Measurements from ENCODE around the gene FAM236D. TPM values are rescaled to one million over a fixed set of nuclear protein-coding genes. Genes with fewer than 3 reads are reported as not detected.
"Not testable (repeated sequence)": the region's sequence is repeated elsewhere in the genome, so short reads cannot be mapped to it uniquely, and the experiment has no call there.

The FAM236D gene
- total RNA-seq, 1 experiment from 2014 or later, result not detected

- BruUV-seq (replicated peaks); H3K27ac Mint-ChIP-seq (ENCODE audit: unreplicated experiment); intact Hi-C loops (cut with micrococcal nuclease; ENCODE audit: unreplicated experiment); H3K4me3 Mint-ChIP-seq (ENCODE audit: low read depth, unreplicated experiment); H3K4me1 Mint-ChIP-seq (ENCODE audit: low read depth, unreplicated experiment); CTCF ChIA-PET; H3K27me3 Mint-ChIP-seq (ENCODE audit: unreplicated experiment); H3K36me3 Mint-ChIP-seq (ENCODE audit: insufficient read depth, unreplicated experiment); H3K9me3 Mint-ChIP-seq (ENCODE audit: low read depth, unreplicated experiment); DNase-seq: not testable (repeated sequence)
Measured at GRCh38 chrX:72776653-72777466, 31.1 kb downstream of the FAM236D start, which contains the start of gene DMRTC1B. Gene DMRTC1B (plus strand): TSS chrX:72776890. CDS start chrX:72845136, 68,246 bp downstream.

- H3K27me3 Mint-ChIP-seq (ENCODE audit: unreplicated experiment); H3K36me3 Mint-ChIP-seq (ENCODE audit: insufficient read depth, unreplicated experiment); BruUV-seq (replicated peaks); H3K27ac Mint-ChIP-seq (ENCODE audit: unreplicated experiment); DNase-seq; CTCF ChIA-PET; H3K9me3 Mint-ChIP-seq (ENCODE audit: low read depth, unreplicated experiment); H3K4me1 Mint-ChIP-seq (ENCODE audit: low read depth, unreplicated experiment); H3K4me3 Mint-ChIP-seq (ENCODE audit: low read depth, unreplicated experiment); intact Hi-C loops (cut with micrococcal nuclease; ENCODE audit: unreplicated experiment): not testable (repeated sequence)
Measured at GRCh38 chrX:72760454-72760853, 47.6 kb downstream of the FAM236D start.

Other genes with a start within 250 kb of the FAM236D start
- gene HDAC8, start 235.4 kb downstream of the FAM236D start, total RNA-seq (2022), result 52.0 and 52.5 TPM in 2 replicates
- gene PHKA1, start 93.9 kb downstream of the FAM236D start, total RNA-seq (2022), result 7.4 and 7.8 TPM in 2 replicates
- gene DMRTC1B, start 31.3 kb downstream of the FAM236D start, total RNA-seq (2022), result not detected in 2 replicates
- not detected in 2 replicates for gene FAM236B, start 25.6 kb downstream of the FAM236D start, total RNA-seq (2022)
- not detected in 2 replicates for gene FAM236C, start 104.4 kb upstream of the FAM236D start, total RNA-seq (2022)
- not detected in 2 replicates for gene FAM236A, start 130.0 kb upstream of the FAM236D start, total RNA-seq (2022)
- gene DMRTC1, start 135.6 kb upstream of the FAM236D start, total RNA-seq (2022), result not detected in 2 replicates
- gene PABPC1L2B, start 194.7 kb upstream of the FAM236D start, total RNA-seq (2022), result not detected in 2 replicates

Data from Calu3 (cell line).